LHCN-M2 (cell line): ENCODE results near the gene ALS2CL. TPM values are rescaled to one million over a fixed set of nuclear protein-coding genes. Genes with fewer than 3 reads are reported as not detected.

Source experiments
- DNase-seq: peaks from one replicate; pipeline ENCODE4 v3.0.0-alpha.2; 2012; ENCODE audit warnings: low read depth
- total RNA-seq: library from RNA; depleted of rRNA; stranded (reverse); fragments of >200 nt; gene quantifications from 2 replicates; pipeline ENCODE4 v1.2.3, GENCODE V29; 2014

ALS2CL gene
- total RNA-seq, 1 experiment from 2014 or later, result 0.23 TPM

DNA sequence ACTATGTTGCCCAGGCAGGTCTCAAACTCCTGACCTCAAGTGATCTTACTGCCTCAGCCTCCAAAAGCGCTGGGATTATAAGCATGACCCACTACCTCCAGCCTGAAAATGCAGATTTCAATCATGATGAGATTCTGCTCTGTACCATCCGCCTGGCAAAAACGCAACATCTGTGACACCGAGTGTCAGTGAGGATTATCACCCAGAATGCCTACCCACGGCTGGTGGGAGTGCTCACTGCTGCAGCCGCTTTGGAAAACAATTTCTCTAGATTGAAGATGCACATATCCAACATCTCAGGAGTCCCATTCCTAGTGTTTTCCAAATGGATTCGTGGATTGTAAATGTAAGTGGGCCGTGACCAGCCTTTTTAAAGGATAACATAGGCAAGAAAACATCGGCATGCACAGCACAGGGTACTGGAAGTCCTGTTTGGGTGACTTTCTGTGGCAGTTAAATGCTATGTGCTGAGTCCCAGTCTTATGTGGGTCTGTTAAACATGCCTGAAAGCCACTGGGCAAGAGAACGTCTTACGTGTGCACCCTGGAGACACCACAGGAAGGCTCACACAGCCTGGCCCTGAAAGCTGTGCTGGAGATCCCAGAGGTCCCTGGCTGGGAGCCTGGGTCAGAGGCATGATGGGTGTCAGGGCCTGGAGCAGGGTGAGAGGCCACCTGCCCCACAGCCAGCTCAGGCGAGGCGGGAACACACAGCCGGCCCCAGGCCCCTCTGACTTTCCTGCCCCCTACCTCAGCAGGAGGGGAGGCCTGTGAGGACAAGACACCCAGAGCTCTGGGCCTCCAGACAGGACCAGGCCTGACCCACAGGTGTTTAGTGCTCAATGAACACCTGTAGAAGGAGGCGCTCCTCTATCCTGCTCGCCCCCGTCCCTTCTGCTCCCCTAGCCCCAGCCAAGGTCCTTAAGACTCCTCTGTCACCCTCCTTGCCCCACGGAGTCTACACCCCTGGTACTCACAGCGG lies 23.3 kb upstream of the ALS2CL start:
- DNase-seq, result no peak

DNA sequence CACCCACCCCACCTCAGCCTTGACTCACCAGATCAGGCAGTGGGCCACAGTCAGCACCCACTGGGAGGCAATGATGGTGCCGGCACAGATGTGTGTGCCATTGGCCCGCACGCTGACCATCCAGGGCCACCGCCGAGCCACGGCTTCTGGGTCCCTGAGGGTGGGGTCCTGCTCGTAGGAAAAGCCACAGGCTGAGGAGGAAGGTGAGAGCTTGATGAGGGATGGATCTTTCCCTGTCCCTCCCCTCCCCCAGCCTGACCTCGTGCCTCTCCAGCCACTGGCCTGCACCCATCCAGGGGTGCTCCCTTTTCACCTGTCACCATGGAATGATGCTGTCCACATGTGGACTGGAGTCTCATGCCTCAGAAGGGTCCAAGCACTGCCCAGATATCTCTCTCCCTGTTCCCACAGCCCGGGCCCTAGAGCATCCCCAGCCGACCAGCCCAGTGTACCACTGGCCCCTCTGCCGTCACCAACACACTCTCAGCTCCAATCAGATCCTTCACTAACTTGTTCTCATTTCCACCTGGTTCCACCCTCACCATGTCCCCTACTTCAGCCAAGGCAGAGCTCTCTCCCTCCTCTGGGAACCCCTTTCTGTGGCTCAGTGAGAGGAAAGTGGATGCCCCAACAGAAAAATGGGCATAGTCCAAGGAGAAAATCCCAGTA lies 22.2 kb upstream of the ALS2CL start:
- no peak for DNase-seq

DNA sequence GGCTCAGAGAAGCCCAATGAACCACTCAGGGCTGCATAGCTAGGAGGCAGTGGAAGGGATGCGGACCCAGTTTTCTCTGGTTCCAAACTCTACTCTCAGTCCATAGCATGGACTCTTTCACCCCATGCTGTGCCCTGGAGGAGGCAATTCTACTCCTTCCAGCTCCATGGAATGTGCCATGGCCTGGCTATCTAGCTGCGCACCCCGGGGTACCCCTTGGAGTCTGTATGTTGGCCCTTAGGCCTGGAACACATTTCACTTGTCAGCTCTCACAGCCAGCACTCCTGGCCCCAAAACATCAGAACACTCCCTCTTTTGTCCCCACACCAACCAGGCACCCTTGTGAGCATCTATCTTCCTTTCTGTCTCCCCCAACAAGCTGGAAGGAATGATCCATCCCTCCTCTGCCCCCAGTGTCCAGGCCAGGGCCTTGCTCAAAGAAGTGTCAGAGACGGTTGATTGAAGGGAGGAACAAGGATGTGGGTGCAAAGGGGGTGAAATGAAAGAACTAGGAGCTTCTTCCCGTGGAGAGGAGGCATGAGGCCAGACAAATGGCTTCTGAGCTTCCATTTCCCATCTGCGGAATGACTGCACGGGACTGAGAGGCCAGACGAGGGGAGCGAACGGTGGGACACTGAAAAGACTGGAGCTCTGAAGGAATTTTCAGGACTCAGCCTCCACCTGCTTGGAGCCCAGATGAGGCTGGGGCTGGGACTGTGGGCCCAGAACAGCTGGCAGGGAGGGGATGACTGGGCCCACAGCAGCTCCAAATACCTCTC lies 21.4 kb upstream of the ALS2CL start:
- DNase-seq, result no peak

DNA sequence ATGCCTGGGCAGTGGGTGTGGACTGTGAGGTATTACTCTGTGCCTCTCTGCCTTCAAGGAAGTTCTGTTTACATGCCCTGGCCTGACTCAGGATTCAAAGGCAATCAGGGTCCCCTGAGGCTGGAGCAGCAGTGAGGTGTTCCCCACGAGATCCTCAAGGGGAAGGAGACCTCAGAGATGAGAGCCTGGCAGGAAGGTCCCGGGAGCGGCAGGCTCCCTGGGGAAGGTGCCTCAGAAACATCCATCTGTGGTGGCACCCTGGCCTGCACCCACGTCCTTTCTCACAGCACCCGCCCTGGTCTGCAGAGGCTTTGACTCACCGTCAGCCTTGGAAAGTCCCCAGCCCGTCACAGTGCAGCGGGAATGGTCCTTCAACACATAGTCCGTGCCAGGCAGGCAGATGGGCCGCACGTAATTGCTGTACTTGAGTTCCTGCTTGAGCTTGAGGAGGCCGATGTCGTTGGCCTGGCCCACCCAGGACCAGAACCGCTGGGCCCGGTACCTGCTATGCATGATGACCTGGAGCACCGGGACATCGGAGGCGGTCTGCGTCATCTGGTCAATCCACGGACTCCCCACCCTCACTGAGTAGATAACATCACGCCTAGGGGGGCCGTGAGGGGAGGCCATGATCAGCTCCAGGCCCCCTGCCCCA lies 20.5 kb upstream of the ALS2CL start:
- DNase-seq, result no peak

DNA sequence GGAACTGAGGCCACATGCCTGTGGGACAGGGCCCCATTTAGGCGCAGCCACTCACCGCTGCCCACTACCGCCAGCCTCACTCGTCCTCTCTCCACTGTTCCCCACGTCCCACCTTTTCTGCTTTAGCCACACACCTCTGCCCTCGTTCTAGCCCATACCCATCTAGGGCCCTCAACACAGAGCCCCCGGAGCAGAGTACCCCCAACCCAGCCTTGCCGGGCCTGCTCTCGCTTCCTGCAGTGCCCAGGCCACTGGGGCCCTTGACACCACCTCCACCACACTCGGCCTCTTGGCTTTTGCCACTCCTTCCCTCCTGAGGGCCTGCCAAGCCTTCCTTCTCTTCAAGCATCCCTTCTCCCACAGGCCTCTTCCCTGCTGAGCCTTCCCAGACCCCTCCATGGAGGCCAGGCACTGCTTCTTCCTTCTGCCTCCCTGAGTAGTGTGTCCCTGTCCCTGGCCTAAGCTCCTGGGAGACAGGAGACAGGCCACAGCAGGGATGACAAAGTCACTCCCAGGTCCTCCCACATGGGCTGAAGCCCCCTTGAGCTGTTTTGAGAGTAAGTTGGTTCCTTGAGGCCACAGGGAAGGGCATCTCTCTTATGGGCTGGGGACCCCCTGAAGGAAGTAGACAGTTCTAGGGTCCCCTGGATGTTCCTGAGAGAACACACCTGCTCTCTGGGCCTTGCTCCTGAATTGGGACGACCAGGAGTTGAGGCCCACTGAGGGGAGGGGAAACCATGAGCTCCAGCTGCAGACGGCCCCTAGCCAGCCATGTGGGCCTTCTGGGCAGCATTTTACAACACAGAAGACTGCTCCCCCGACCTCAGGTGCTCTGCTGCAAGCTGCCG lies 19.8 kb upstream of the ALS2CL start:
- no peak for DNase-seq

DNA sequence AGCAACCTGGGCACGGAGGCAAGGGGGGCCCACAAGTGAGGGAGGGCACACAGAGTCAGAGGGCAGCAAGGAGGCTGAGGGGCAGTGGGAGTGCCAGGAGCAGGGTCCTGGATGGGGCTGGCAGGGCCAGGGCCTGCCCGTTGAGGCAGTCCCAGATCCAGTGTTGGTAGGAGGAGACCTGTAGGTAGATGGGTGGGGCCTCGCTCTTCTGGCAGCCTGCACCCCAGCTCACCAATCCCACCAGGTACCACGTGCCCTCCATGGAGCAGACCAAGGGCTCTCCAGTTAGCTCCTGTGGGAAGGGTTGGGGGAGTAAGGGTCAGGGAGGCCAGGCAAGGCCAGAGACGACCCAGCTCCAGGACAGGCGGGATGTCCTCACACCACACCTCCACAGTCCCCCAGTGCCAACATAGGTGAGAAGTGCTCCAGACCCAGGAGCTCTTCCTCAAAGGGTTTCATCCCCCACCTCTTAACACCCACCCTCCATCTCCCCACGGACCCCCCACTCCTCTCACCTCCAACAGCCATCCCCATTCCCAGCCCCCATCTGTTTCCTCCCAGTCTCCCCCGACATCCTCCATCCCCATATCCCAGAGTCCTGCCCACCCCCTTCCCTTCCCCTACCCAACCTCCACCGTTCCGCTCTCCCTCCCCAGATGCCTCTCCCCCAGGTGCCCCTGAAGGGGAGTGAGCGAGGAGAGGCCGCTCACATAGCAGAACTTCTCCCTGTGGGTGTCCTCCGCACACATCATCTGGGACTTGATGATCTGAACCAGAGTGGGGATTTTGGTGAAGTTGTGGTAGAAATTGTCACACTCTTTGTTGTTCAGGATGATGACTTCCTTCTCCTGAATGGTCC lies 18.9 kb upstream of the ALS2CL start:
- no peak for DNase-seq

DNA sequence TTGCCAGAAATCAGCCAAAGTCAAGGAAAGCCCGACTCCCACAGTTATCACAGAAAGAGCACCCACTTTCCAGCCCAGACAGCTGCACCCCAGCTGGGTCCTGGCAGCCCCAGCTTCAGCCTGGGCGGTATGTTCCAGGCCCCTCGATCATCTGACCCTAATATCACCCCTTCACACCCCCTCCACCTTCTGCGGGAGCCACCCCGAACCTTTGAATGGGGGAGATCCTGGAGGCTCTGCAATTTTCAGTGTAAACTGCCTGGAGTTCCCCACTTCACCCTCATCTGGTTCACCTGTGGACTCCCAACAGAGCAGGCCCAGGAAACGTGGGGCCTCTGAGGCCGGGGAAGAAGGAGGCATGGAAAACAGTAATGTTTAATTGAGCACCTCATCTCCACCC lies 18.3 kb upstream of the ALS2CL start:
- DNase-seq, result no peak

DNA sequence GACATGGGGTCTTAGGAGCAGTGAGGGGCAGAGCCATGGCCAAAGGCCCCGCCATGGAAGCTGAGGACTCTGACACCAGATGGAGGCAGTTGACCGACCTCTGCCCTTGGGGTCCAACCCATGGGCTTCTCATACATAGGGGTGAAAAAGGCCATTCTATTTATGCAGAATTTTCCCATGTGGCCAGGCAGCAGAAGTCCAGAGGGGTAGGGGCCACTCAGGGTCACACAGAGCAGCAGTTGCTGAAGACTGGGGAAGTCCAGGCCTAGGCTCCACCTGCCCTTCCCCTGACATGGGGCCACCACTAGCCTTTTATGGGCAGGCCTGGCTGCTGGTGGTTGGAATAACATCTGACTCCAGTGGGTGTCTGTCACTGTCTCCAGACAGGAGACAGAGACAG lies 17.8 kb upstream of the ALS2CL start:
- DNase-seq, result no peak

DNA sequence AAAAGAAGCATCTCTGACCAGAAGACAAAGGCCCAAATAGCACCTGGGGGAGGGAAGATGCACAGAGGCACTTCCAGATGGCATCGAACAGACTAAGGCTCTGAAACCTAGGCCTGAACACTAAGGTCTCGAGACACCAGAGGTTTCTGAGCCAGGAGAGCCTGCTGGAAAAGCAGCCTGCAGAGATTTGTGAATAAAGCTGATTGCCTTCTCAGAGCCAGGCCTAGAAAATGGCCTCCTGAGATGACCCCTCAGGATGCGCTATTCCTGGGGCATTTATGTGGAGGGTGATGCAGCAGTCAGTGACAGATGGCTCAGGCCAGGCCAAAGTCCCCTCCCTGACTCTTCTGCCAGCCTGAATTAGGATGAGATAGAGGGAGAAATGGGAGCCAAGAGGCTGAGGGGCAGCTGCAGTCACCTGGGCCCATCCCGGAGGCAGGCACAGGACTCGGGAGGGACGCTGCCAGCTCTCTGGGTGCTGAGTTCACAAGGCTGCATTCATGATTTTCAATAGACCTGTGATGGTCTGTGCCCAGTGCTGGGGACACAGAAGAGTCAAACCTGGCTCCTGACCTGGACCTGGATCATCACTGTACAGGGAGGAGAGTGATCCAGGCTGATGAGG lies 17.3 kb upstream of the ALS2CL start:
- DNase-seq, result no peak

DNA sequence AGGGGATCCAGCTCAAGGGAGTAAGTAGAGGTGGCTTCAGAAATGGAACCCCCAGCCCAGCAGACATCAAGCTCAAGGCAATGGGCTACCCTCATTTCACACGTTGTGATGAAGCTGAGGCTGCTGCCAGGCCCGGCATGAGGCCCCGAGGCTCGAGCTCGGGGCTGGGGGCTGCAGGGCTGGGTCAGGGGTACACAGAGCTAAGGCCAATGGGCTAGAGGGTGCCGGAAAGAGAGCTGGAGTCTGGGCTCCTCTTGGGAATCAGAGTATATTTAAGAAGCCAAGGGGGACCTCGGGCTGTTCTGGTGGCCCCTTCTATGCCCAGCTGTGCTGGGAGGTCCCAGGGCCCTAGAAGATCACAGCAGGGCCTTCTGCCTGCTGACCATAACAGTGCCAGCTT lies 16.8 kb upstream of the ALS2CL start:
- DNase-seq, result no peak

DNA sequence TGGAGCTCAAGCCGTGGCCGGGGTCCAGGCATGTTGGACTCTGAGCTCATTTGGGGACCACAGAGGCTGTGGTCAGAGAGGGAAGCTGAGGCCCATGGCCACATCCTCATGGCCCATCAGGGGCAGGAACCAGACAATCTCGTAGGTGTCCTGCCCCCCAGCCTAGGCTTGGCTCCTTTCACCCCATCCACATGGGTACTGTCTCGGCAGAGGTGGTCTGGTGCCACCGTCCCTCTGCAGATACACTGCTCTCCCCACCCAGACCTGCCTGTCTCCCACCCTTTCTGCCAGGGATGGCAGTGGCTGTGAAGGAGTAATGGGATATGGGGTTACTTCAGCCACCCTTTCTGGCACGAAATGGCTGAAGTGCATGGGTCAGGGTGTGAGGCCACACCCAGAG lies 16.2 kb upstream of the ALS2CL start:
- DNase-seq, result no peak

DNA sequence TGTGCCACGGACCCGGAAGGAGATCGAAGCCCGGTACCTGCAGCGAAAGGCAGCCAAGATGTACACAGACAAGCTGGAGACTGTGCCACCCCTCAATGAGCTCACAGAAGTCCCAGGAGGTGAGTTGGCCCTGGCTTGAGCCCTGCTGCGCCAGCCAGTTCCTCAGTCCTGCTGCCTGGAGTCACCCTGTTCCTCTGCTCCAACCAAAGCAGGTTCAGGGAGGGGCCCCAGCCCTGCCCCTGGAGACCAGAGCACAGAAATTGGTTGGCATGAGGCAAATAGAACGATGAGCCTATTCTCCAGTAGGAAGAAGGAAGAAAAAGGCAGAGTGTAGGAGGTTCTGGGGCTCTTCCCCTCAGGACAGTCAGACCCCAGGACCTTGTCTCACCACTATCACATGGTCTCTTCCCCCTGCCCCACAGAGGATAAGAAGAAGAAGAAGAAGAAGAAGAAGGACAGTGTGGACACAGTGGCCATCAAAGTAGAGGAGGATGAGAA lies 15.7 kb upstream of the ALS2CL start:
- DNase-seq, result no peak

DNA sequence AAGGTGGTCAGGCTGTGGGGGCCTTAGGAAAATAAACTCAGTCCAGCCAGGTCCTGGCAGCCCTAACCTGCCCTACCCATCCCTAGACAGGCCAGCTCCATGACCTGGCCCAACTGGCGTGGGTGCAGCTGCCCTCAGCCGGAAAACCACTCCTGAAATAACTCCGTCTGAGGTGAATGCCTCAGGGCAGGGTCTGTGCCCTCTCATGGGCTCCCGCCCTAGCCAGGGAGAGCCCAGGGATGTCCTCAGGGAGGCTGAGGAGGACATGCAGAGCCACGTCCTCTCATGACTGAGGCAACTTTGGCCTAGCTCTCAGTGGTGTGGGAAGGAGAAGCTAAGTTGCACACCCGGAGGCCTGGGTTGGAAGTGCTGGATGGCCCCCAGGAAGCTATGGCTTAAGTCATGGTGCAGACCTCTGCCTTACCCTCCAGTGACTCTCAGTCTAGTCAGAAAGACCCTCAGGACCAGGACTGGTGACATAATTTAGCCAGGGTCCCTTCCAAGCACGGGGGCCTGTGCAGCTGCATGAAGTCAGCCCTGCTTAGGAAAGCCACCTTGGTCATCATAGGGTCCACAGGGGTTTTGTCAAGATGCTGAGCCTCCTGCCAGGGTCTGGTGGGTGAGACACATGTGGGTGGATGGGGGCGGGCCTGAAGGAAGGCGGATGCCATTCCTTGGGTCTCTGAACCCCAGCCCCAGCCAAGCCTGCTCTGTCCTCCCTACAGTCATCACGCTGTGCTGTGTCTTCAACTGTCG lies 15.1 kb upstream of the ALS2CL start:
- no peak for DNase-seq

DNA sequence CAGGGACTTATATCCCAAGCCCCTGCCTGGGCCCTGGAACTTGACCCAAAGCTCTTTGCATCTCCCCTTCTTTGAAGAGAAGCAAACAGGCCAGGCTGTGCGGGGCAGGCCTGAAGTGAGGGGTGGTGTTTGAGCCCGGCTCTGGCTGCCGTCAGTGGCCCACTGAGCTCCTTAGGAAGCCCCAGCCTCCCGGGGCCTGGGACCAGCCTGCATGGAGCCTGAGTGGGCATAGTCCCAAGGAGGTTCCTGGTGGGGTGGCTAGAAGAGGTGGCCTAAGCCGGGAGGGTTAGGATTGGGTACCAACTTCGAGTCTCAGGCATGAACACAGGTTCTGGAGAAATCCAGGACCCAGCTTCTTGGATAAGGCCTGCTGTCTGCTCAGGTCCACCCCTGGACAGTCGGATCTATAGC lies 14.1 kb upstream of the ALS2CL start:
- DNase-seq, result no peak

DNA sequence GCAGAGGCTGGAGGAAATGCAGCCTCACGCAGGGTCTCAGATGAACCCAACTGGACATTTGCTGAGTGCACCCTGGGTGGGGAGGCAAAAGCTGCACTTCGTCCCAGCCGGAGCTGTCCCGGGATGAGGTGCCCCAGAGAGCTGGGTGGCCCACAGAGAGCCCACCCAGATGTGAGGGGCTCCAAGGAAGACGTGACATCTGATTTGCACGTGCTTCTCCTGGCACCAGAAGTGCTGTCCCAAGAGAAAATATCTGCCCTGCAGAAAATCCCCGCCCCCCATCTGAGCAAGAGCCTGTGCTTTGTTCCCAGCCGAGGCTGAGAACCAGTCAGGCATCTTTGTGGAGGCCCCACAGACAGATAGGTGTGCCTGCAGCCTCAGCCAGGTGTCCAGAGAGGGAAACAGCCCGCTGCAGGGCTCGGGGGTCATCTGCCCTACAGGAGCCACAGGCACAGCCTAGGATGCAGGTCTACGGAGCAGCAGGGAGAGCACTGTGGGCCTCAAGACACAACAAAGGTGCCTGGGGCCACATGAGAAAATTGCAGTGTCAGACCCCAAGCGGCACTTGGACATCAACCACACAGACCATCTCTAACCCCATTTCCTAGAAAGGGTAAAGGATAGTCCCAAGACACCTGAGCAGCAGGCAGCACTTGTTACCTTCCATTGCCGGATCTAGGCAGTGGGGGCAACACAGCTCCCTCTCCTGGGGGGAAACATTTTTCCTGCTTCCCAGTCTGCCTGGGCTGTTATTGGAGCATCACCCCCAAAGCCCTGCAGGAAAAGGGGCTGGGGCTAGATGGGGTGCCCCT lies 13.5 kb upstream of the ALS2CL start:
- no peak for DNase-seq

DNA sequence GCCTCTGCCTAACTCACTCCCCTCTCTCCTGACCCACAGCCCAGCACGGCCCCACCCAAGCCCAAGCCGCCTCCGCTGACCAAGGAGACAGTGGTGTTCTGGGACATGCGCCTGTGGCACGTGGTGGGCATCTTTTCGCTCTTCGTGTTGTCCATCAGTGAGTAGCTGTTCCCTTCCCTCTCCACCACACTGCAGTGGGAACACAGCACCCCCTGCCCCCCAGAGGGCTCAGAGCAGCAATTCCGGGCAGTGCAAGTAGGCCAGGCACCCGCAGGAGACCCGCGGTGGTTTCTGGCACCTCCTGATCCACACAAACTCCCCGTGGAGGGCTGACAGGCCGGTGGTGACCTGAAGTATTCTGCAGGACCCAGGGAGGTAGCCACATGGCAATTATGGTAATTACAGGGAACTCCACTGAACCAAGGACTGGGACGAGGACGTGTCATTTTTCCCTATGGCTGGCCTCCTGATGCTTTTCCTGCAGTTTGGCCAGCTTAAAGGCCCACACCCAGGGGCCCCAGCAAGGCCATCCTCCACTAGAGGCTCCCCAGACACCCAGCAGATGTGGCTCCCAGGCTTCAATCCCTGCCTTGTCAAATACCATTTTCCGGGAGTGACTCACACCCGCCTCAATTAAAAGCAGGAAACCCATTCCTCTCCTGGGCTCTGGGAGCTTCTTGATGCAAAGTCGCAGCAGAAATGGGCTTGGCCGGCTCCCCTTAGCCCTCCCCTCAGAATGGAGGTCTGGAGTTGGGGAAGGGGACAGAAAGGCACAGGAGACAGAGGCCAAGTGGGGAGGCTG lies 12.5 kb upstream of the ALS2CL start:
- peak; percentile 27 for DNase-seq
